ENCODE measurements around the gene SGCD. TPM values are rescaled to one million over a fixed set of nuclear protein-coding genes. Genes with fewer than 3 reads are reported as not detected.

Gene SGCD
- total and polyA plus RNA-seq, 2 of the 4 experiments (the other 2 are of a cell fraction) = 5.8 to 10.6 TPM

DNA sequence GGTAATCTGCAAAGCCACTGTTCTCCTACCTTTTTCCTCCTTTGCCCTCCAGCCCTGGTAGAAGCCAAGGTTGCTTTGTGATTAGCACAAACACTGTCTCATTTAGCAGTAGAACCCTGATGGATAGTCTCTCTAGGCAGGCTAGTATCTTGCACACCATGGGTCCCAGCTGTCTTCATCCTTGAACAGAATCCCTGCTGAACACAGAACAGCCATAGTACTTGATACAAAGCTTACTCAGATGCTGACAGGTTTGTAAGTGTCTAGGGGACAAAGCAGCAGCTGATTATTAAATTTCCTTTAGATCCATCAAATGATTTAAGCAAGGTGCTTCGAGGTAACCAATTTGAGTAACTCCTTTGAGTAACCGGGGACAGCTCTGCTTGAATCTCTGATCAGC, 359.4 kb downstream of the SGCD start:
- Histone ChIP-seq H3K23ac (ENCODE audit: low read depth, low read length) (no peak overlapping the region), H3K9me1 (ENCODE audit: insufficient read depth, low read length) (no peaks in the 10 kb centered on the region), H2AK5ac (ENCODE audit: low read depth, low read length) (no peak overlapping the region), H3K18ac (ENCODE audit: low read depth, low read length) (no peak overlapping the region), H4K8ac (ENCODE audit: low read depth in 2 of 2, low read length in 2 of 2) (no peak overlapping the region), H3K36me3 (ENCODE audit: control insufficient read depth, insufficient read depth, low read length) (no peaks in the 10 kb centered on the region), H3K27ac (ENCODE audit: insufficient read depth, low read length) (no peak overlapping the region), H4K91ac (ENCODE audit: insufficient read depth, low read depth, low read length) (no peak overlapping the region), H2BK15ac (ENCODE audit: low read depth, low read length) (no peak overlapping the region), H2AK9ac (replicated peaks; ENCODE audit: low read depth, low read length, poor library complexity) (no peak overlapping the region), H3K27me3 (ENCODE audit: control insufficient read depth, insufficient read depth, low read length) (no peaks in the 10 kb centered on the region), H3K56ac (ENCODE audit: extremely low read depth, insufficient read depth, low read length) (no peak overlapping the region), H3K9me3 (ENCODE audit: control insufficient read depth, insufficient read depth, low read length) (no peaks in the 10 kb centered on the region), H3K79me1 (ENCODE audit: low read depth in 1 of 2, low read length in 2 of 2) (no peaks in the 10 kb centered on the region), H2AFZ (replicated peaks; ENCODE audit: low read length, poor library complexity) (no peak overlapping the region), H3K4me3 (ENCODE audit: insufficient read depth, low read depth, low read length) (no peak overlapping the region), H3K4ac (ENCODE audit: low read depth, low read length) (no peak overlapping the region), H2BK120ac (ENCODE audit: low read depth, low read length) (no peak overlapping the region), H3K9ac (ENCODE audit: low read depth, low read length) (no peak overlapping the region), H3K4me2 (ENCODE audit: low read depth, low read length) (no peak overlapping the region), H3K14ac (replicated peaks; ENCODE audit: low read depth, low read length) (no peak overlapping the region), H3K4me1 (ENCODE audit: control insufficient read depth, insufficient read depth, low read length) (no peaks in the 10 kb centered on the region), H2BK20ac (ENCODE audit: low read depth, low read length) (no peak overlapping the region), H4K20me1 (ENCODE audit: insufficient read depth, low read length) (no peaks in the 10 kb centered on the region), H4K5ac (ENCODE audit: low read depth, low read length) (no peak overlapping the region), H2BK5ac (ENCODE audit: low read depth, low read length, poor library complexity, severe bottlenecking) (no peak overlapping the region)
- no peak for TF ChIP-seq CEBPB (IDR thresholded peaks at IDR 0.05; ENCODE audit: low read depth, low read length)
- TF ChIP-seq CHD1 (IDR thresholded peaks at IDR 0.05; ENCODE audit: low read depth, low read length) = no peak
- TF ChIP-seq FOS (IDR thresholded peaks at IDR 0.05; ENCODE audit: low read depth, low read length) = no peak
- TF ChIP-seq POLR2A (IDR thresholded peaks at IDR 0.05; ENCODE audit: low read depth, low read length) = no peak
- in situ Hi-C loops (cut with MboI; ENCODE audit: low sequenced_read_pairs) (no loop called here), intact Hi-C loops (cut with micrococcal nuclease) (no loop called here), dilution Hi-C loops (cut with HindIII; ENCODE audit: low sequenced_read_pairs, unreplicated experiment) (no loop called here)
- no TSS peak for BruUV-seq (replicated peaks)
- no peak for DNase-seq
- ChIA-PET POLR2A (ENCODE audit: unreplicated experiment) (no interaction called here), CTCF (no interaction called here)
- no peak for ATAC-seq (ENCODE audit: low read depth)
- 63% methylated on average over 2 of the region's 2 CpGs; no CpG with 5 or more reads in 1 of the 2 experiments for WGBS, 2 experiments (ENCODE audit: extremely low coverage in 2 of 2, insufficient read length in 1 of 2)

Data from IMR-90 (cell line).